ENCODE results near the gene SNX12.
"Not testable (repeated sequence)": the region's sequence is repeated elsewhere in the genome, so short reads cannot be mapped to it uniquely, and the experiment has no call there.

SNX12 gene

GRCh38 chrX:71085900-71086299 is 17.8 kb upstream of the SNX12 start:
- DNase-seq: no peak

DNA sequence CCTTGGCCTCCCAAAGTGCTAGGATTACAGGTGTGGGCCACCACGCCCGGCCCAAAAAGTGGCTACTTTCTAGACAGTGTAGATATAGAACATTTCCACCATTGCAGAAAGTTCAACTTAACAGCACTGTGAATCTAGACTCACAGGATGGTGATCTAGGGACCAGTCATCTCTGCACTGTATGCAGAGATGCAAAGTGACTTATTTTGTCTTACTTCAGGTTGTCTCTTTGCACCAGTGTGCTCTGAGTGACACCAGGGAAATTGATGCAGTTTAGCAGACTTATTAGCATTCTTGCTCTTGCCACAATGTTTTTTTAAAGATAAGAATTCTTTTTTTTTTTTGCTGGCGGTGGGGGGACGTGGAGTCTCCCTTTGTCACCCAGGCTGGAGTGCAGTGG is 14.7 kb upstream of the SNX12 start:
- DNase-seq: no peak

GRCh38 chrX:71082124-71082647 is 14.1 kb upstream of the SNX12 start:
- DNase-seq: no peak

DNA sequence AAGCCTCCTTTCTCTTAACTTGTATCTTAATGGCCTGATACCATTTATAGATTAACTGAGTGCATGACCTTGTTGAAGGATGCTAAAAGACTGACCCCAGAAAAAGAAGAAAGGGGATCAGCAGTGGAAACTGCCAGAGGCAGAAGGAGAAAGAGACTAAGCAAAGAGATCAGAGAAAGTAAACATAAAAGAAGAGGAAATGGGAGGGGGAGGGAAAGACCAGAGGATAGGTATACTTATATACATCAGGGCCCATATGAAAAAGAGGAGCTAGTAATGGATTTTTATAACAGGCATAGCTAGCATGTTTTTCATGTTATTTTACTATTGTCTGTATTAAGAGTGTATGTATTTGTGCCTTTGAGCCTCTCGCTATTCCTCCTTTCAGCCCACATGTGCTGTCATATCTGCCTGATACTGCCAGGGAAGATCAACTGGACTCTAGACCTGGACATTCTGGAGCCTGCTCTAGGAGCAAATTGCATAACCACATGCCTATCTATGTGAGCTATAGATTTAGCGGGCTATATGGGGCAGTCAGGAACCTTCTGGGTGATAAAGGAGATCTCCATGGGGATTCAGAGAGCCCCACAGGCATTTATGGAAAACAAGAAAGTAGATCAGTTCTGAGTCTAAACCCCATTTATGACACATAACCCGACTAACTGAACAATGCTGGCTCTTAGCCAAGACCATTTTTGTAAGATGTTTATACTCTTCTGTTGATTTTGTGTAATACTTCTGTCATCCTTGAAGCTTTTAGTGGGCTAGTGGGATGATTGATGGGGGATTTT is 13.4 kb upstream of the SNX12 start:
- DNase-seq: no peak

- no peak for DNase-seq
Observed at GRCh38 chrX:71070531-71070930, 2.4 kb upstream of the SNX12 start.

- DNase-seq: no peak
Observed at GRCh38 chrX:71067712-71068043, 456 bp downstream of the SNX12 start.

DNA sequence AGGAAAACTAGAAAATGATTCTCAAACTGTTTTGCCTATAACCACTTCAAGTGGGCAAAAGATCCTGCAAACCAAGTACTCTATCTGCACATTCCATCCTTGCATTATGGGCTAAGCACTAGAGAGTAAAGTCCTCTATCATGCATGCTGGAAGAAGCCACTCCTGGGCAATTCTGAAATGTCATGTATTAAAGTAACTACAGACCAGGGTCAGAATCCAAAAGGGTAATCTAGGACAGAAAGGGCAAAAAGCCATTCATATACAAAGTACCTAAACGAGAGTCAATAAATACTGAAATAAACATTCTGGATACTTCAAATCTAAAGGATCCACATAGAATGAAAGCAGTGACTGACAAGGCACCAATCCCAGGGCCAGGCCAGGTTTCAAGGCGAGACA is 1.0 kb downstream of the SNX12 start:
- DNase-seq: no peak

DNA sequence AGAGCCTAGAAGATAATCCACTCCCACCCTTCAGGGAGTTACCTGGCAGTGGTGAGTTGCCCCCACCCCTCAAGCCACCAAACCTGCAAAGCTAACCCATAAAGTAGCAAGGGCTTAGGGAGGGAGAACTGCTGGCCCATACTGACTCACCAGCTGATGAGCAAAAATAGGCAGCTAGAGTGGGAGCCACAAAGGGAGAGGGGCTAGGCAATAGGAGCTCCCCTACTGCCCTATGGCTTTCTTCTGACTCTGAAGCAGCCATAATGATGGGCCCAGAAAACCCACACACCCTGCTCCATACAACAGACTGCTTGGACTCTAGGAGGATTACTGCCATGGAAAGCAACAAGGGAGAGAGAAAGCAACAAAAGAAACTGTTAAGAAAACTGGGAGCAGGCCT is 8.0 kb downstream of the SNX12 start:
- no peak for DNase-seq

DNA sequence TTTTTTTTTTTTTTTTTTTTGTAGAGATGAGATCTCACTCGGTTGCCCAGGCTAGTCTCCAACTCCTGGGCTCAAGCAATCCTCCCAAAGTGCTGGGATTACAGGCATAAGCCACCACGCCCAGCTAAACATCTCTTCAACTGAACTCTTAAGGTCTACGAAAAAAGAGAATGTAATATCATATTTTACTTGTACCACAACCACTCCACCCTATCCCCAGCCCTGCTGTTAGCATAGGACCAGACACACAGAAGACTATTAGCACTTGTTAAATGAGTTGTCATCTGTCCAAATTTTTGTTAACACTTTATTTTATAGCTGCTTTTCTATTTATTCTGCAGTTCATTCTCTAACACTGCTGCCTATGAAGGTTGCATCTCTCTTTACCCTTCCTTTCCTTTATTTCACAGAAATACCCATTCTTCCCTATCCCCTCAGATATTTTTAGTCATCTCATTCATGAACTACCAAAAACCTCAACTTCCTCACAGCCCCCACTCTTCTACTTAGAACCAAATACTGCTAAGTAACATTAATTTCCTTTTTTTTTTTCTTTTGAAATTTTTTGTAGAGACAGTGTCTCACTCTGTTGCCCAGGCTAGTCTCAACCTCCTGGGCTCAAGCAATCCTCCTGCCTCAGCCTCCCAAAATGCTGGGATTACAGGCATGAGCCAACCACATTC is 10.1 kb downstream of the SNX12 start:
- DNase-seq: no peak

DNA sequence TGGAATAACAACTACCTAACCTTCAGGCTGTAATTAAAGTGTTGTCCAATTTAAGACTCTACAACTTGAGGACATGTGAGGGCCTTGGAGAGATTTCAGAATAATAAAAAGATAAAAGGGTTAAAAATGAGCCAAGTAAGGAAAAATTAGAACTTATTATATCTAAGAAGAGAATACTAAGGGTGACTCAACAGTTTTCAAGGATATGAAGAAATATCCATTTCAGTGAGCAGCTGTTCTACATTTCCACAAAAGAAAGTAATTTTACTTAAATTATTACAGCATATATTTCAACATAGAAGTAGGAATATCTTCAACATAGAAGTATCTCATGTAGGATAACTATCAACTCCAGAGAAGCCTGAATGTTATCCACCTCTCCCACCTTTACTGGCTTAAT is 11.3 kb downstream of the SNX12 start:
- no peak for DNase-seq

GRCh38 chrX:71053217-71053621 is 14.9 kb downstream of the SNX12 start:
- DNase-seq: no peak

DNA sequence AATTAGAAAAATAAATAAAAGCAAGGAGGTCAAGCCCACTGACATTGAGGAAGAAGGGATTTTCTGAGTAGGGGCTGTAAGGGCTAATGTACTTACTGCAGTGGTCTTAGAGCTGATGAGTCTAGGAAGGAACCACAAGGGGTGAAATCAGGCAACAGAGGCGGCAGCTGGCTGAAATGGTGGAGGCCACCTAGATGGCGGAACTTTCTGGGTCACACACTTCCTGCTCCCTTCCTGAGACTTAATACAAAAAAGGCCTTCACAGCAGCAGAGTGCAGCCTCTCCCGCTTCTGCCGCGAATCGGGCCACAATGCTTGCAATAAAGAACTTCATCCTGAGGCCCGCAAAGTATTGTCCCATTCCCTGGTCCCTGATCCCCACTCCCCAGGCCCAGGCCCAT is 15.4 kb downstream of the SNX12 start:
- no peak for DNase-seq

DNA sequence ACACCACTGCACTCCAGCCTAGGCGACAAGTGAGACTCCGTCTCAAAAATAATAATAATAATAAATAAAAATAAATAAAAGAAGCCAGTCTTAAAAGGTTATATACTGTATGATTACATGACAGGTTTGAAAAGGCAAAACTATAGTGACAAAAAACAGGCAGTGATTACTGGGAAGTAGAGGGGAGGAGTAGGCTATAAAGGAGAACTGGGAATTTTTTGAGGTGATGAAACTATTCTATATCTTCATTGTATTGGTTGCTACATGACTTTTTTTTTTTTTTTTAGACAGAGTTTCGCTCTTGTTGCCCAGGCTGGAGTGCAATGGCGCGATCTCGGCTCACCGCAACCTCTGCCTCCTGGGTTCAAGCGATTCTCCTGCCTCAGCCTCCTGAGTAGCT is 20.2 kb downstream of the SNX12 start:
- DNase-seq: not testable (repeated sequence)

DNA sequence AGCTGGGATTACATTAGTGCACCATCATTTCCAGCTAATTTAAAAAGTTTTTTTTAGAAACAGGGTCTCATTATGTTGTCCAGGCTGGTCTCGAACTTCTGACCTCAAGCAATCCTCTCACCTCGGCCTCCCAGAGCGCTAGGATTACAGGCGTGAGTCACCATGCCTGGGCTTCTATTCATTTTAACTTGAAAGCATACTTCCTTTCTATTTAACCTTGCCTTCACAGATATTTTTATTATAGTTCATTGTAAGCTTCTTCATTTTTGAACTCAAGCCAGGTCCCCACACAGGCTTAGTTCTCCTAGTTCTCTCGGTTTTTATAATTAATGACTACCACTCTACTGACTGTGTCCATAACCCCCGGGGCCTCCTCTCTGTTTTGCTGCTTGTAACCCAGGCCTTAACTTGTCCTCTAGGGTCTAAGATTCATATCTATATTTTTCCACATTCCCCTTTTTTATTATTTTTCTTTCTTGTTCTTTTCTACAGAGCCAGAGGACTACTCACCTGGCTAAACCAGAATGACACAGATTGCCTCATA is 50.7 kb downstream of the SNX12 start:
- DNase-seq: no peak
